Fibroblast of skin of abdomen (primary cell): ENCODE results near the gene EHBP1.

Experiments
- DNase-seq: peaks from one replicate; pipeline ENCODE4 v3.0.0-alpha.2; 2013

EHBP1 gene

GRCh38 chr2:62894966-62895631 is 189.6 kb downstream of the EHBP1 start:
- DNase-seq: no peak

DNA sequence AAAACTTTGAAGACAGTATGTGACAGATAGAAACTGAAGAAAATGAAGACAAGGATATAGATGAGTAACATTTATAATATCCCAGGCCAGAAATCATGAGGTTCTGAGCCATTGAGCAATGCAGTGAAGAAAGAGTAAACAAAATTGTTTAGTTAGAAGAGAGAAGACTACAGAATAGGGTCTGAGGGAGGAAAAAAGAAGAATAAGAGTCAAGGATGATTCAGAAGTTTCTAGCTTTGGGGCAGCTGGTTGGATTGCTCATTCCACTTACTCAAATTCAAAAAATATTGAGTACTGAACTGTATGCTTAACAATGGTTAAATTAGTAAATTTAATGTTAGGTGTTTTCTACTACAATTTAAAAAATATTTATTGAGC is 190.1 kb downstream of the EHBP1 start:
- no peak for DNase-seq

DNA sequence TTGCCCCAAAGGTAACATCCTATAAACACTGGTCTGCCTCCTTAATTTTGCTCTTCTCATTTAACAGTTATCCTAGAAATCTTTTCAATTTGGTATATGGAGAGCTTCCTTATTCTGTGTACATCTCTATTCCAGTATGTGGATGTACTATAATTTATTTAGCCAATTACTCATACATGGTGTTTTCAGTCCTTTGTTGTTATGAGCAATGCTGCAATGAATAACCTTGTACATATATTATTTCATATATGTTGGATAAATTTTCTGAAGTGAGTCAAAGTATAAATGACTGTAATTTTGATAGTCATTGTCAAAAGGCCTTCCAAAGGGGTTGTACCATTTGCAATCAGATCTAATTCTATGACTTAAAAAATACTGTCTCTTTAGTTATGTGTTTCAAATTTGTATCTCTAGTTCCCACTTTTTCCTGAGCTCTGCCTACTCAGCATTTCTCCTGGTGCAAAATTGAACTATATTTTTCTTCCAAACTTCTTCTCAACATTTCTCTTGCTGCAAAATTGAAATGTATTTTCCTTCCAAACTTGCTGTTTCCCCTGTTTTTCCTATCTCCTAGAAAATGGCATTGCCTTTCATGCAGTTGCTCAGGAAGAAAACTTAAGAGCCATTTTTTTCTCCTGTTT is 191.8 kb downstream of the EHBP1 start:
- no peak for DNase-seq

GRCh38 chr2:62904344-62904743 is 198.8 kb downstream of the EHBP1 start:
- no peak for DNase-seq

DNA sequence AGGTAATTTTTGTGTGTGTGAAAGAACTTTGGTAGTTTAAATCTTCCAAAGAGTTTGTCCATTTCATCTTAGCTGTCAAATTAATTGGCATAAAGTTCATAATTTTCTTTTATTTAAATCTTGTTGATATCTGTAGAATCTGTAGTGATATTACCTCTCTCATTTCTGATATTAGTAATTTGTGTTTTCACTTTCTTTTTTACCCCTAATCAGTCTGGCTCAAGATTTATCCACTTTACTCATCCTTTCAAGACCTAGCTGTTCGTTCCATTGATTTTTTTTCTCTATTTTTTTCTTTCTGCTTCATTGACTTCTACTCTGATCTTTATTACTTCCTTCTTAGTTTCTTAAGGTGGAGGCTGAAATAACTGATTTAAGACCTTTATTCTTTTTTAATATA is 202.6 kb downstream of the EHBP1 start:
- no peak for DNase-seq

GRCh38 chr2:62913311-62913710 is 207.8 kb downstream of the EHBP1 start:
- no peak for DNase-seq

GRCh38 chr2:62919041-62919440 is 213.5 kb downstream of the EHBP1 start:
- no peak for DNase-seq

GRCh38 chr2:62920070-62920469 is 214.6 kb downstream of the EHBP1 start:
- DNase-seq: peak; percentile 27

- no peak for DNase-seq
These were observed 217.7 kb downstream of the EHBP1 start for GRCh38 chr2:62923242-62923641.

DNA sequence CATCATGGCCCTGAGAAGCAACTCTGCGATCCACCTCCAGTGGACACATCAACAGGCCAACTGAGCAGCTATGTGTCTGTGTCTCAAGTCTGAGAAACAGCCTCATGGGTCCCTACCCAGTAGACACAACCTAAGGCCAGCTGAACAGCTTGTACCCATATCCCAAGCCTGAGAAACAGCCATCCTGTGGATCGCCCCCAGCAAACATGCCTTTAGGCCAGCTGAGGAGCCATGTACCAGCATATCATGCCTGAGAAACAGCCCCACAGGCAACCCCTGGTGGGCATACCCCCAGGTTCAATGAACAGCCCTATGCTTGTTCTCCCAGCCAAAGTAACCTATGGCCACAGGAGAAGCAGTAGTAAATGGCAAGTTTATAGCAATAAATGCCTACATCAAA is 218.4 kb downstream of the EHBP1 start:
- no peak for DNase-seq

DNA sequence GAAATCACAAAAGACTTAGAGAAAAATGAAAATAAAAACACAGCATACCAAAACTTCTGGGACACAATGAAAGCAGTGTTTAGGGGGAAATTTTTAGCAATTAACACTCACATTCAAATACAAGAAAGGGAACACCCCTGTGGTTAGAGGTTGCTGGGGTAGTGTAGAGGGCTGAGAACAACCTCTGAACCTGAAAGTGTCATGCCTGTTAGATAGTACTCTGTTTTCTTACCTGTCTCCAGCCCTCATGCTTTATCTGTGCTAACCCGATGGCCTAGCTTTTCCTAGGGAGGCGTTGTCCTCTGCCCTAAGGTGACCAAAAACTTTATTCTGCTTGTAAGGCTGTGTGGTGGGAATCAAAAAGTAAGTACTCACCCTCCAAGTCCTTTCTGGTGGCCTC is 222.5 kb downstream of the EHBP1 start:
- DNase-seq: no peak

- DNase-seq: no peak
These were observed 226.0 kb downstream of the EHBP1 start for GRCh38 chr2:62931536-62931935.

DNA sequence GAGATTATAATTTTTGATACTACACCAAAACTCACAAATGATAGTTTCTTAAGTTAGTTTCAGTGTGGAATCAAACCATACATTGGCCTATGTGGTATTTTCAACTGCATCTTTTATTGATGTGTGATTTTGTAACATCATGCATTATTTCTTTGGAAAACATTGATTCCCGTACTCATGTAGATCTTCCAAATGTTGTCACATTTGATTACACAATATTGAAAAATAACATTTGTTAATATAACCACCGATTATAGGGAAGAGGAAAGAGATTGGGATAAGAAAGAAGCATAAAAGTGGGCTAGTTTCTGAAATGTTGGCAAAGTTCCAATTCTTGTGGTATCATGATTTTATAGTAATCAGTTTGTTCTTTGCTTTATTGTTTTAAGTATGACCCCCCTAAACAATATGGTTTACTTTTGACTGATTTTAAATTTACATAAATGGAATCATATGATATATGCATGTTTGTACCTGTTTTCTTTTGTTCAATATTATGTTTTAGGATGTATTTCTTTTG is 227.9 kb downstream of the EHBP1 start:
- no peak for DNase-seq

GRCh38 chr2:62934517-62934916 is 229.0 kb downstream of the EHBP1 start:
- peak; percentile 14 for DNase-seq

- peak; percentile 69 for DNase-seq
These were observed 232.6 kb downstream of the EHBP1 start for GRCh38 chr2:62938126-62938525.

DNA sequence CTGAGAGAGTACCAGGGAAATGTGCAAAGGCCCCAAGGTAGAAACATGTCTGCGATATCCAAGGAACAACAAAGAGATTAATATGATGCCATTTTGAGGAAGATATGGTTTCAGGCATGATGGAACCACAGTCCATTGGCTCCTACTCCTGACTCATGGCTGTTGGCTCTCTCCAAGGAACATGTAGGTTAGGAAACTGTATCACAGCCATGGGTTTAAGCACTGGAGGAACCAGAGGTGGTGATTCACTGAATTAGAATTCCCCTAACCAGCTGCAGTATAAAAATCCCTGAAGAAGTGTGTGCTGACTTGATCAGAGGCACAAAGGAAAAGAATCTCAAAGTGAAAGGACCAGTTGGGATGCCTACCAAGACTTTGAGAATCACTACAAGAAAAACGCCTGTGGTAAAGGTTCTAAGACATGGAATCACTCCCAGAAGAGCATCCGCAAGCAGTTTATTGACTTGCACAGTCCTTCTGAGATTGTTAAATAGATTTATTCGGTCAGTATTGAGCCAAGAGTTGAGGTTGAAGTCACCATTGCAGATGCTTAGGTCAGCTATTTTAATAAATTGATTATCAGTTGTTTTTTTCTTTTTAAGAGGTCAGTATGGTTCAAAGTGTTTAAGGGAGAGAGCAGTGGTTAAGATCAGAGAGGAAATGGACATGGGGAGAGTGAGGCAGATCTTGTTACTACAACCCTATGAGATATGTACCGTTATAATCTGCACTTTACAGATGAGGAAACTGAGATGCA is 234.4 kb downstream of the EHBP1 start:
- peak; percentile 86 for DNase-seq

GRCh38 chr2:62940697-62941096 is 235.2 kb downstream of the EHBP1 start:
- DNase-seq: no peak

DNA sequence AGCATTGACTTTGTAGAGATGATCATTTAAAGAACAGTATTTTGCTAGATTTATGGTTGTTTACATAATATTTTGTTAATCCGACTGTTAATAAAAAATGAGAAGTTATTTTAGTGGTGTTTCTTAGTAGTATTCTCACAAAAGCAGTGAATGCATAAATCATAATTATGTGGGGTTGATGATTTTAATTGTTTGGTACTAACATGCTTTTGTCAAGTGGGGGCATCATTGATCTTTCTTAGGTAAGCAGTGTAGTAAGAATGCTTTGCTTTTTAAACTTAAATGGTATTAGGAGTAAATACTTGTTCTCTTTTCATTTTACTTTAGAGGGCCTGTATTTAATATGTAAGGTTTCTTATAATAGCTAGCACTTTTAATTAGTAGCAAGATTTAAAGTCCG is 235.9 kb downstream of the EHBP1 start:
- no peak for DNase-seq

DNA sequence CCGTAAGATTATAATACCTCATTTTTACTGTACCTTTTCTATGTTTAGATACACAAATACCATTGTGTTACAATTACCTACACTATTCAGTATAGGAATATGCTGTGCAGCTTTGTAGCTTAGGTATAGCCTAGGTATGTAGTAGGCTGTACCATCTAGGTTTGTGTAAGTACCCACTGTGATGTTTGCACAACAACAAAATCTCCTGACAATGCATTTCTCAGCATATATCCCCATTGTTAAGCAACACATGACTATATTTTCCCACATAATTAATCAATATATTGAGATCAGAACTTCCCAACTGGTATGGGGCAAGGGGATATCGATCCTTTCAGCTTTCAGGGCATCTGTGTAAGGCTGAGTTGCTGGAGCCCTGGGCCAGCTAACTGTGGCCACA is 238.8 kb downstream of the EHBP1 start:
- no peak for DNase-seq

DNA sequence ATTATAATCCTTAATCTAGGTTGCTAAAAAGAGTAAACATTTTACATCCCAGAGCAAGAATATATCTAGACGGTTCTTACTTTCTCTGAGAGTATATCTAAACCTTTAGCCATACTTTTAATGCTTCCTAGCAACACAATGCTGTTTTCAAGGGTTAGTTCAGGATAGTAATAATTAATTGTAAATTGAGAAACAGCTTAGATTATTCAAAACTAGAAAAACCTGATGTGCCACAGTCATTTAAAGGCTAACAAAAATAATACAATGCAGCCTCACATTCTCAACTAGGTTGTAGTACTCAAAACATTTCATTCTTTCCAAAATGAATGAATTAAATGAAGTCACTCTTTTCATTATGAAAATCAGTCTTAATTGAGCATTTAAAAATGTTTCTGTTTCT is 241.9 kb downstream of the EHBP1 start:
- no peak for DNase-seq

GRCh38 chr2:62956651-62957050 is 251.1 kb downstream of the EHBP1 start:
- no peak for DNase-seq

DNA sequence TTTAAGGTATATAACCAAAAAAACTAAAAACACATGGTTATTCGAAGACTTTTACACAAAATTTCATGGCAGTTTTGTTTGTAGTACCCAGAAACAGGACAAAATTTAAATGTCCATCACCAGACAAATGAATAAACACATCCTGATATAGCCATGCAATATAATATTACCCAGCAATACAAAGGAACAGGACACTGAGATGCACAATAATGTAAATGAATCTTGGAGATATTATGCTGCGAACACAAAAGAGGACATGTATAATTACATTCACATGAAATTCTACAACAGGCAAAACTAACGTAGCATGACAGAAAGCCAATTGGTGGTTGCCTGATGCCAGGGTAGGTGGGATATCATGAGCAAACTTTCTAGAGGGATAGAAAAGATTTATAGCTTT is 252.7 kb downstream of the EHBP1 start:
- no peak for DNase-seq

DNA sequence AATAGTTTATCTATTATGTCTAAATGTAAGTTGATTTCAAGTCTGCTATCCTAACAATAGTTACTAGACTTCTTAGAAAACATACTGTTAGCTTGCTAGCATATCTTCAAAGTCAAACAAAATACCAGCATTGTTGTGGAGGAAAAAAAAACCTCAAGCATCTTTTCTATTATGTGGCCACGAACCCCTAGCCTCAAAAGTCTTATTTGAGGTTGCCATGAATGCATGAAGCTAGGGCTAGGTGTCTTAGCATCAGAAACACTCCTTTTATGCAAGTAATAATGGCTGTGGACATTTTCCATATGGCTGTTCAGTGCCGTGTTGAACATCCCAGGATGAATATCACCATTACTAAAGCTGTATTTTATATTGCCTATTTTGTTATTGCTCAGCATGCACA is 258.5 kb downstream of the EHBP1 start:
- DNase-seq: no peak

DNA sequence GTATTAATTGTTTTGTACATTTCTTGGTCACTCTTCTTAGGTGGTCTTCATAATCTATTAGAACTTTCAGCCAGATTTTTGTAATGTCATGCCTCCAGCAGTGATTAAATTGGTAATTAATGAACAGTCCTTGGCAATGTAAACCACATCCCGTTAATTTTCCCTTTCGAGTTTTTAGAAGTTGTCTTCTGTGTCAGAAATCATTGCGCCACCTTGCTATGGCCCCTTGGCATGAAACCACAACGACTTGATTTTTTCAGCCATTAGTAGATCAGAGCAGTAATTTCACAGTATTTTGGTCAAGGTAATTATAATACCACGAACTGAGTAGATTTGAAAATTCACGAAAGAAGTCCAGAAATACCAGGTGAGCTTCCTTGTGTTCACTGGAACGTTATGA is 259.2 kb downstream of the EHBP1 start:
- no peak for DNase-seq
